B cell (primary cell): Measurements from ENCODE around the gene OCA2. TPM values are rescaled to one million over a fixed set of nuclear protein-coding genes. Genes with fewer than 3 reads are reported as not detected.
A peak's percentile ranks its signal among the peaks of the same experiment; 100 is the strongest.

Experiments used
- ATAC-seq: fragments of 200-7000 bp; cut with Tn5 transposase; one replicate; pipeline ENCODE4 v1.10.0; 2021; ENCODE audit warnings: low read depth, mild to moderate bottlenecking, moderate number of reproducible peaks, moderate library complexity
- CTCF ChIA-PET: fragments of 350-600 bp; sonication (Branson Sonifier 250); formaldehyde crosslinking; loops from one replicate; lab custom pipeline; 2021; ENCODE audit warnings: antibody characterized with exemption, inconsistent platforms; lab: Charles Lee
- POLR2A ChIA-PET: fragments of 350-600 bp; sonication (Branson Sonifier 250); formaldehyde crosslinking; loops from one replicate; lab custom pipeline; 2021; ENCODE audit warnings: antibody characterized with exemption; lab: Charles Lee
- DNase-seq: peaks from one replicate; pipeline ENCODE4 v3.0.0; 2013
- H2AFZ ChIP-seq: 2 replicates; pipeline ENCODE4 v1.6.1; 2012; ENCODE audit warnings: mild to moderate bottlenecking, low read depth, low read length; ENCODE audit not compliant: insufficient read depth, poor library complexity, severe bottlenecking
- H3K27ac ChIP-seq, 2 donors: 1 replicate in 1 of 2; 2 replicates in 1 of 2; pipeline ENCODE4 v1.5.1; 2012 to 2013; ENCODE audit warnings: low read length in 2 of 2, mild to moderate bottlenecking in 2 of 2, moderate library complexity in 1 of 2
- H3K27me3 ChIP-seq, 4 experiments: fragments of 200-600 bp in 1 of 4; sonication (generic) in 1 of 4; replicated peaks in 1 of 4; 1 replicate in 2 of 4; 2 replicates in 2 of 4; pipeline versions ENCODE4 v1.6.1 to v1.7.0; 2013 to 2016; ENCODE audit warnings: low read length in 3 of 4, mild to moderate bottlenecking in 2 of 4, mixed read lengths in 1 of 4, moderate library complexity in 1 of 4; ENCODE audit not compliant: insufficient read depth in 4 of 4, control insufficient read depth in 3 of 4; ENCODE audit errors: control extremely low read depth in 1 of 4
- H3K36me3 ChIP-seq, 2 experiments: replicated peaks in 1 of 2; 1 replicate in 1 of 2; 2 replicates in 1 of 2; pipeline versions ENCODE4 v1.6.1 to v1.7.1; 2013; ENCODE audit warnings: low read length in 1 of 2; ENCODE audit not compliant: insufficient read depth in 2 of 2, control insufficient read depth in 1 of 2; ENCODE audit errors: control extremely low read depth in 1 of 2, extremely low read depth in 1 of 2
- H3K4me1 ChIP-seq, 2 donors: fragments of 200-600 bp in 1 of 2; sonication (generic) in 1 of 2; 1 replicate in 1 of 2; 2 replicates in 1 of 2; pipeline versions ENCODE4 v1.5.1 to v1.6.1; 2013 to 2017; ENCODE audit warnings: low read length in 2 of 2; ENCODE audit not compliant: control insufficient read depth in 2 of 2, insufficient read depth in 2 of 2
- H3K4me2 ChIP-seq: replicated peaks from 2 replicates; pipeline ENCODE3; 2012; ENCODE audit warnings: mild to moderate bottlenecking, low read depth, low read length; ENCODE audit not compliant: poor library complexity, severe bottlenecking
- H3K4me3 ChIP-seq, 5 experiments: fragments of 200-600 bp in 1 of 5; sonication (generic) in 1 of 5; 1 replicate in 3 of 5; 2 replicates in 2 of 5; pipeline versions ENCODE4 v1.5.1 to v1.7.0; 2011 to 2016; ENCODE audit warnings: low read length in 4 of 5, mild to moderate bottlenecking in 4 of 5, low read depth in 2 of 5, control low read depth in 1 of 5, moderate library complexity in 1 of 5; ENCODE audit not compliant: insufficient read depth in 1 of 5; ENCODE audit errors: control extremely low read depth in 1 of 5, extremely low read depth in 1 of 5
- H3K79me2 ChIP-seq: fragments of 200-600 bp; sonication (generic); one replicate; pipeline ENCODE4 v1.6.0; 2016; ENCODE audit warnings: low read length; ENCODE audit not compliant: control insufficient read depth, insufficient read depth
- H3K9ac ChIP-seq: fragments of 200-600 bp; sonication (generic); 2 replicates; pipeline ENCODE4 v1.6.1; 2017; ENCODE audit warnings: mild to moderate bottlenecking, low read length, moderate library complexity
- H3K9me3 ChIP-seq, 3 donors: one replicate each; pipeline versions ENCODE4 v1.6.1 to v1.7.1; 2013; ENCODE audit warnings: low read length in 2 of 3; ENCODE audit not compliant: control insufficient read depth in 2 of 3, insufficient read depth in 1 of 3; ENCODE audit errors: control extremely low read depth in 1 of 3
- H4K20me1 ChIP-seq: 2 replicates; pipeline ENCODE4 v1.6.0; 2012; ENCODE audit warnings: mild to moderate bottlenecking, low read length; ENCODE audit not compliant: insufficient read depth, control insufficient read depth, poor library complexity, severe bottlenecking
- H3K27ac Mint-ChIP-seq: one replicate; pipeline ENCODE4 v1.8.0; 2021; ENCODE audit warnings: mixed read lengths
- H3K27me3 Mint-ChIP-seq: one replicate; pipeline ENCODE4 v1.8.0; 2021; ENCODE audit warnings: mixed read lengths
- H3K4me1 Mint-ChIP-seq: one replicate; pipeline ENCODE4 v1.8.0; 2021; ENCODE audit warnings: mixed read lengths
- H3K4me3 Mint-ChIP-seq: one replicate; pipeline ENCODE4 v1.8.0; 2021; ENCODE audit warnings: mixed read lengths
- H3K9me3 Mint-ChIP-seq: one replicate; pipeline ENCODE4 v1.8.0; 2022; ENCODE audit warnings: mixed read lengths; ENCODE audit not compliant: insufficient read depth
- EZH2 ChIP-seq: IDR thresholded peaks from 2 replicates; pipeline ENCODE4 v1.6.1; 2012; ENCODE audit warnings: borderline replicate concordance, low read depth, mild to moderate bottlenecking, moderate library complexity, low read length; ENCODE audit not compliant: insufficient read depth, poor library complexity, severe bottlenecking
- WGBS: methylation state at CpG from one replicate; pipeline ENCODE4 v1.1.5; 2013; ENCODE audit warnings: missing lambda C conversion rate; ENCODE audit not compliant: insufficient coverage; 5-methylcytosine and 5-hydroxymethylcytosine counted together
- intact Hi-C: fragments of 100-400 bp; cut with micrococcal nuclease; formaldehyde crosslinking; loops from one replicate; pipeline ENCODE4 v1.10.0; 2022
- polyA plus RNA-seq: library from polyadenylated mRNA; depleted of rRNA; stranded (reverse); fragments of >200 nt; gene quantifications from 2 replicates; pipeline ENCODE4 v1.2.3, GENCODE V29; 2012
- total RNA-seq, 2 donors: library from RNA; stranded (reverse); fragments of 120-200 nt in 1 of 2; gene quantifications; 1 replicate in 1 of 2; 2 replicates in 1 of 2; pipeline versions ENCODE4 v1.2.3 to v1.2.4, GENCODE V29; 2013 to 2022
- TF ChIP-seq, protein P1 (sequence below): fragments of 200-600 bp; IDR thresholded peaks from one replicate; pipeline ENCODE4 v1.8.0; 2022; ENCODE audit warnings: antibody characterized with exemption, mild to moderate bottlenecking

OCA2 gene
- total and polyA plus RNA-seq, 2 donors (not counting 1 experiment from before 2014, with no cell fraction given) = 0.12 TPM; not detected in 1

- no peak overlapping the region for H3K4me3 Mint-ChIP-seq
- Histone ChIP-seq H4K20me1 (no peaks in the 10 kb centered on the region), H3K4me1 (peaks cover 0 to 5% of the 10 kb centered on the region in 2 donors), H3K9ac (no peak overlapping the region), H3K4me3 (no peak overlapping the region), H3K9me3 (no peaks in the 10 kb centered on the region), H2AFZ (no peak overlapping the region), H3K27ac (no peak overlapping the region), H3K4me2 (no peak overlapping the region), H3K79me2 (no peaks in the 10 kb centered on the region), H3K36me3 (peaks cover 12 to 33% of the 10 kb centered on the region in 2 experiments), H3K27me3 (no peaks in the 10 kb centered on the region)
- no peaks in the 10 kb centered on the region for H3K27me3 Mint-ChIP-seq
- CTCF ChIA-PET = interaction anchor here (0.7 to 1.5 kb wide), 2 partner anchors 9 to 33 kb away, joined by 3 read pairs; no protein-coding TSS in a partner anchor
- ATAC-seq (peak; percentile 49), DNase-seq (peak; percentile 53)
- WGBS = 80% methylated on average over 3 of the region's 6 CpGs
- intact Hi-C loops = loop anchor here (1.0 kb wide), 1 partner anchor 37 kb away; no protein-coding TSS in a partner anchor
- no peaks in the 10 kb centered on the region for H3K9me3 Mint-ChIP-seq
- H3K4me1 Mint-ChIP-seq = peaks cover 13% of the 10 kb centered on the region
- POLR2A ChIA-PET = no interaction called here
- H3K27ac Mint-ChIP-seq = no peak overlapping the region
- no peak for TF ChIP-seq EZH2
- TF ChIP-seq, protein P1, sequence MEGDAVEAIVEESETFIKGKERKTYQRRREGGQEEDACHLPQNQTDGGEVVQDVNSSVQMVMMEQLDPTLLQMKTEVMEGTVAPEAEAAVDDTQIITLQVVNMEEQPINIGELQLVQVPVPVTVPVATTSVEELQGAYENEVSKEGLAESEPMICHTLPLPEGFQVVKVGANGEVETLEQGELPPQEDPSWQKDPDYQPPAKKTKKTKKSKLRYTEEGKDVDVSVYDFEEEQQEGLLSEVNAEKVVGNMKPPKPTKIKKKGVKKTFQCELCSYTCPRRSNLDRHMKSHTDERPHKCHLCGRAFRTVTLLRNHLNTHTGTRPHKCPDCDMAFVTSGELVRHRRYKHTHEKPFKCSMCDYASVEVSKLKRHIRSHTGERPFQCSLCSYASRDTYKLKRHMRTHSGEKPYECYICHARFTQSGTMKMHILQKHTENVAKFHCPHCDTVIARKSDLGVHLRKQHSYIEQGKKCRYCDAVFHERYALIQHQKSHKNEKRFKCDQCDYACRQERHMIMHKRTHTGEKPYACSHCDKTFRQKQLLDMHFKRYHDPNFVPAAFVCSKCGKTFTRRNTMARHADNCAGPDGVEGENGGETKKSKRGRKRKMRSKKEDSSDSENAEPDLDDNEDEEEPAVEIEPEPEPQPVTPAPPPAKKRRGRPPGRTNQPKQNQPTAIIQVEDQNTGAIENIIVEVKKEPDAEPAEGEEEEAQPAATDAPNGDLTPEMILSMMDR = peak; percentile 61
These were observed 24.4 kb upstream of the OCA2 start for GRCh38 chr15:28123408-28124023.
